Panc1 (cell line): ENCODE results near the gene LRFN2. TPM values are rescaled to one million over a fixed set of nuclear protein-coding genes. Genes with fewer than 3 reads are reported as not detected.

Experiments used
- ATAC-seq: fragments of 200-7000 bp; cut with Tn5 transposase; 2 replicates; pipeline ENCODE4 v1.9.1; 2020; ENCODE audit warnings: mild to moderate bottlenecking, moderate library complexity
- Bru-seq: library from RNA; stranded (reverse); fragments of 400-500 nt; gene quantifications from one replicate; lab custom pipeline; 2021; lab: Mats Ljungman, UMichigan
- BruChase-seq, 2 experiments: library from RNA; stranded (reverse); fragments of 400-500 nt; gene quantifications; one replicate each; lab custom pipeline; 2021; lab: Mats Ljungman, UMichigan
- BruUV-seq: library from RNA; stranded (reverse); fragments of 400-500 nt; replicated peaks from 2 replicates; lab custom pipeline; 2021; lab: Mats Ljungman, UMichigan
- CTCF ChIA-PET: fragments of 300-600 bp; sonication (Branson Sonifier 250); formaldehyde crosslinking; loops from one replicate; lab custom pipeline; 2022; ENCODE audit warnings: antibody characterized with exemption; lab: Charles Lee
- POLR2A ChIA-PET: fragments of 300-600 bp; sonication (Branson Sonifier 250); formaldehyde crosslinking; loops from one replicate; lab custom pipeline; 2022; ENCODE audit warnings: antibody characterized with exemption; lab: Charles Lee
- DNase-seq: peaks from one replicate; pipeline ENCODE4 v3.0.0-alpha.2; 2010; ENCODE audit warnings: low read depth, low spot score
- H3K27ac ChIP-seq: 2 replicates; pipeline ENCODE4 v1.5.1; 2011; ENCODE audit warnings: mild to moderate bottlenecking, low read length, inconsistent platforms
- H3K27me3 ChIP-seq: fragments of 200-500 bp; sonication (Bioruptor generic); 2 replicates; pipeline ENCODE4 v1.6.0; 2014; ENCODE audit warnings: low read length, inconsistent platforms; ENCODE audit not compliant: control insufficient read depth, insufficient read depth
- H3K36me3 ChIP-seq: fragments of 200-500 bp; sonication (Bioruptor generic); 2 replicates; pipeline ENCODE4 v1.5.1; 2014; ENCODE audit warnings: inconsistent platforms, mild to moderate bottlenecking, low read length, moderate library complexity; ENCODE audit not compliant: control insufficient read depth, insufficient read depth
- H3K4me1 ChIP-seq: 2 replicates; pipeline ENCODE4 v1.5.1; 2011; ENCODE audit warnings: inconsistent platforms, mild to moderate bottlenecking, low read length, moderate library complexity; ENCODE audit not compliant: control insufficient read depth, insufficient read depth
- H3K4me3 ChIP-seq, 2 experiments: 2 replicates each; pipeline ENCODE4 v1.5.1; 2011 to 2012; ENCODE audit warnings: low read depth in 2 of 2, low read length in 2 of 2, mild to moderate bottlenecking in 2 of 2, inconsistent platforms in 1 of 2, moderate library complexity in 1 of 2
- H3K9me3 ChIP-seq: fragments of 200-500 bp; sonication (Bioruptor generic); 2 replicates; pipeline ENCODE4 v1.5.1; 2014; ENCODE audit warnings: low read depth, mild to moderate bottlenecking, inconsistent platforms, low read length, moderate library complexity; ENCODE audit not compliant: control insufficient read depth, insufficient read depth
- POLR2AphosphoS5 ChIP-seq: IDR thresholded peaks from 2 replicates; pipeline ENCODE4 v1.6.1; 2012; ENCODE audit warnings: mild to moderate bottlenecking, low read depth, low read length, moderate library complexity
- SIN3A ChIP-seq: IDR thresholded peaks from 2 replicates; pipeline ENCODE4 v1.6.1; 2012; ENCODE audit warnings: low read depth, mild to moderate bottlenecking, low read length, moderate library complexity, borderline replicate concordance; ENCODE audit not compliant: insufficient read depth
- TCF7L2 ChIP-seq: IDR thresholded peaks from 2 replicates; pipeline ENCODE4 v1.6.1; 2011; ENCODE audit warnings: mild to moderate bottlenecking, low read depth, low read length, inconsistent platforms
- in situ Hi-C: cut with HindIII; loops from 2 replicates; pipeline ENCODE4 v1.10.0; 2016; ENCODE audit warnings: low sequenced_read_pairs, low pct_unique_long_range_greater_than_20kb
- intact Hi-C: fragments of 100-400 bp; cut with micrococcal nuclease; formaldehyde crosslinking; loops from one replicate; pipeline ENCODE4 v1.10.0; 2022; ENCODE audit not compliant: unreplicated experiment
- long read RNA-seq: library from polyadenylated mRNA; unstranded; transcript quantifications from one replicate; pipeline ENCODE4 v2.0.0, GENCODE V29; 2021; ENCODE audit not compliant: unreplicated experiment
- polyA plus RNA-seq: library from polyadenylated mRNA; unstranded; fragments of >200 nt; gene quantifications from one replicate; pipeline ENCODE4 v1.2.1, GENCODE V29; 2012; ENCODE audit warnings: missing spikeins; ENCODE audit not compliant: insufficient read length
- total RNA-seq: library from RNA; stranded (reverse); gene quantifications from one replicate; pipeline ENCODE4 v1.2.1, GENCODE V29; 2021; ENCODE audit not compliant: unreplicated experiment
- TF ChIP-seq, protein P1 (sequence below), 2 experiments: IDR thresholded peaks; 2 replicates each; pipeline ENCODE4 v1.6.1; 2011 to 2012; ENCODE audit warnings: low read depth in 2 of 2, control low read depth in 1 of 2, low read length in 1 of 2, mild to moderate bottlenecking in 1 of 2, moderate library complexity in 1 of 2; ENCODE audit not compliant: insufficient read depth in 1 of 2
- TF ChIP-seq, protein P2 (sequence below): fragments of 450-650 bp; IDR thresholded peaks from 2 replicates; pipeline ENCODE4 v1.5.1; 2017; ENCODE audit warnings: mild to moderate bottlenecking

The LRFN2 gene
- total RNA-seq (0.05 TPM), Bru-seq, nascent RNA (percentile 16 among the genes with signal in this experiment), BruChase-seq, experiment 1, labeled RNA remaining after a 2-hour chase (percentile 21 among the genes with signal in this experiment), BruChase-seq, experiment 2, labeled RNA remaining after a 6-hour chase (percentile 19 among the genes with signal in this experiment)
- polyA plus RNA-seq: 0.06 TPM
- long read RNA-seq: 0 reads

- intact Hi-C loops: no loop called here
These were observed at the start of gene LRFN2 for GRCh38 chr6:40587240-40588069. Gene LRFN2 (minus strand): TSS chr6:40587364.

GRCh38 chr6:40634429-40634828, 47.3 kb upstream of the LRFN2 start:
- Histone ChIP-seq H3K36me3 (no peaks in the 10 kb centered on the region), H3K27me3 (no peaks in the 10 kb centered on the region), H3K27ac (no peak overlapping the region), H3K4me1 (no peaks in the 10 kb centered on the region), H3K4me3 (no peak overlapping the region), H3K9me3 (no peaks in the 10 kb centered on the region)
- ATAC-seq (no peak), DNase-seq (no peak)
- POLR2A ChIA-PET: no interaction called here
- intact Hi-C loops: no loop called here
- no peak for TF ChIP-seq SIN3A
- no peak for TF ChIP-seq POLR2AphosphoS5
- TF ChIP-seq, protein P1, sequence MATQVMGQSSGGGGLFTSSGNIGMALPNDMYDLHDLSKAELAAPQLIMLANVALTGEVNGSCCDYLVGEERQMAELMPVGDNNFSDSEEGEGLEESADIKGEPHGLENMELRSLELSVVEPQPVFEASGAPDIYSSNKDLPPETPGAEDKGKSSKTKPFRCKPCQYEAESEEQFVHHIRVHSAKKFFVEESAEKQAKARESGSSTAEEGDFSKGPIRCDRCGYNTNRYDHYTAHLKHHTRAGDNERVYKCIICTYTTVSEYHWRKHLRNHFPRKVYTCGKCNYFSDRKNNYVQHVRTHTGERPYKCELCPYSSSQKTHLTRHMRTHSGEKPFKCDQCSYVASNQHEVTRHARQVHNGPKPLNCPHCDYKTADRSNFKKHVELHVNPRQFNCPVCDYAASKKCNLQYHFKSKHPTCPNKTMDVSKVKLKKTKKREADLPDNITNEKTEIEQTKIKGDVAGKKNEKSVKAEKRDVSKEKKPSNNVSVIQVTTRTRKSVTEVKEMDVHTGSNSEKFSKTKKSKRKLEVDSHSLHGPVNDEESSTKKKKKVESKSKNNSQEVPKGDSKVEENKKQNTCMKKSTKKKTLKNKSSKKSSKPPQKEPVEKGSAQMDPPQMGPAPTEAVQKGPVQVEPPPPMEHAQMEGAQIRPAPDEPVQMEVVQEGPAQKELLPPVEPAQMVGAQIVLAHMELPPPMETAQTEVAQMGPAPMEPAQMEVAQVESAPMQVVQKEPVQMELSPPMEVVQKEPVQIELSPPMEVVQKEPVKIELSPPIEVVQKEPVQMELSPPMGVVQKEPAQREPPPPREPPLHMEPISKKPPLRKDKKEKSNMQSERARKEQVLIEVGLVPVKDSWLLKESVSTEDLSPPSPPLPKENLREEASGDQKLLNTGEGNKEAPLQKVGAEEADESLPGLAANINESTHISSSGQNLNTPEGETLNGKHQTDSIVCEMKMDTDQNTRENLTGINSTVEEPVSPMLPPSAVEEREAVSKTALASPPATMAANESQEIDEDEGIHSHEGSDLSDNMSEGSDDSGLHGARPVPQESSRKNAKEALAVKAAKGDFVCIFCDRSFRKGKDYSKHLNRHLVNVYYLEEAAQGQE (IDR thresholded peaks at IDR 0.05; ENCODE audit: insufficient read depth in 1 of 2, low read depth in 2 of 2, low read length in 1 of 2): no peak
- no TSS peak for BruUV-seq
- in situ Hi-C loops: no loop called here
- CTCF ChIA-PET: no interaction called here

More at GRCh38 chr6:40587240-40588069, at the start of gene LRFN2:
- peak; percentile 97 for ATAC-seq
- POLR2A ChIA-PET: no interaction called here
- no TSS peak for BruUV-seq
- Histone ChIP-seq H3K27ac (no peak within 1 kb of the TSS), H3K27me3 (peaks cover 12% of the 10 kb centered on the region), H3K4me1 (peaks cover 5% of the 10 kb centered on the region; the same call in 1 of the 2 replicates), H3K36me3 (no peaks in the 10 kb centered on the region), H3K9me3 (no peaks in the 10 kb centered on the region), H3K4me3 (peak within 1 kb of the TSS; percentile 28 to 48)
- no peak for DNase-seq
- CTCF ChIA-PET: interaction anchor here (0.7 kb wide), 2 partner anchors 29 to 49 kb away, joined by 3 read pairs; no protein-coding TSS in a partner anchor
- TF ChIP-seq TCF7L2 (no peak), SIN3A (no peak)
- TF ChIP-seq, protein P2, sequence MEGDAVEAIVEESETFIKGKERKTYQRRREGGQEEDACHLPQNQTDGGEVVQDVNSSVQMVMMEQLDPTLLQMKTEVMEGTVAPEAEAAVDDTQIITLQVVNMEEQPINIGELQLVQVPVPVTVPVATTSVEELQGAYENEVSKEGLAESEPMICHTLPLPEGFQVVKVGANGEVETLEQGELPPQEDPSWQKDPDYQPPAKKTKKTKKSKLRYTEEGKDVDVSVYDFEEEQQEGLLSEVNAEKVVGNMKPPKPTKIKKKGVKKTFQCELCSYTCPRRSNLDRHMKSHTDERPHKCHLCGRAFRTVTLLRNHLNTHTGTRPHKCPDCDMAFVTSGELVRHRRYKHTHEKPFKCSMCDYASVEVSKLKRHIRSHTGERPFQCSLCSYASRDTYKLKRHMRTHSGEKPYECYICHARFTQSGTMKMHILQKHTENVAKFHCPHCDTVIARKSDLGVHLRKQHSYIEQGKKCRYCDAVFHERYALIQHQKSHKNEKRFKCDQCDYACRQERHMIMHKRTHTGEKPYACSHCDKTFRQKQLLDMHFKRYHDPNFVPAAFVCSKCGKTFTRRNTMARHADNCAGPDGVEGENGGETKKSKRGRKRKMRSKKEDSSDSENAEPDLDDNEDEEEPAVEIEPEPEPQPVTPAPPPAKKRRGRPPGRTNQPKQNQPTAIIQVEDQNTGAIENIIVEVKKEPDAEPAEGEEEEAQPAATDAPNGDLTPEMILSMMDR: peak; percentile 92
- in situ Hi-C loops: no loop called here
